HG03521 (cell line): ENCODE results near the gene TAS2R60.
"Not testable (repeated sequence)": the region's sequence is repeated elsewhere in the genome, so short reads cannot be mapped to it uniquely, and the experiment has no call there.

ENCODE experiments used
- ATAC-seq: cut with Tn5 transposase; IDR thresholded peaks from one replicate; pipeline ENCODE4 v1.9.1; 2021; ENCODE audit warnings: mild to moderate bottlenecking, moderate library complexity; ENCODE audit not compliant: unreplicated experiment

Gene TAS2R60

GRCh38 chr7:143472071-143472689 is 28.9 kb downstream of the TAS2R60 start:
- not testable (repeated sequence) for ATAC-seq

DNA sequence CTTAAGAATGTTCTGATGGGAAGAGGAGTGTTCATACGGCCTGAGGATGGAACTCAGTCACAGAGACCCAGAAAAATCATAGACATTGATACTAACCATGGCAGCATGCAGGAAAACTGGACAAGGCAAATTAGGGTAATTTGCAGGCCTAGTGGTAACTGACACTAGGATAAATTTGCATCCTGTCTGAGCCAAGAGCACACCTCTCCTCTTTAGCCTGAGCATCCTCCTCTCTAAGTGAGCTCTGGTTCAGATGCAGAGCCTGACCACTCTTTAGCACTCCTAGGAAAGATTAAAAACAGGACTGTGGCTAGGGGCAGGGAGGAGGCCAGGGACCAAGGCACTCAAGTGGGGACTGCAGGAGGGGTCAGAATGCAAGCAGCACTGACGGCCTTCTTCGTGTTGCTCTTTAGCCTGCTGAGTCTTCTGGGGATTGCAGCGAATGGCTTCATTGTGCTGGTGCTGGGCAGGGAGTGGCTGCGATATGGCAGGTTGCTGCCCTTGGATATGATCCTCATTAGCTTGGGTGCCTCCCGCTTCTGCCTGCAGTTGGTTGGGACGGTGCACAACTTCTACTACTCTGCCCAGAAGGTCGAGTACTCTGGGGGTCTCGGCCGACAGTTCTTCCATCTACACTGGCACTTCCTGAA is 34.4 kb downstream of the TAS2R60 start, which contains the start of gene TAS2R41:
TAS2R41 (plus strand) TSS at position 373 of the 650 bp plus-strand sequence; CDS start at position 373, 0 bp downstream.
- no peak for ATAC-seq

GRCh38 chr7:143479055-143479766 is 36.0 kb downstream of the TAS2R60 start:
- ATAC-seq: no peak

GRCh38 chr7:143480501-143480900 is 37.2 kb downstream of the TAS2R60 start:
- no peak for ATAC-seq

DNA sequence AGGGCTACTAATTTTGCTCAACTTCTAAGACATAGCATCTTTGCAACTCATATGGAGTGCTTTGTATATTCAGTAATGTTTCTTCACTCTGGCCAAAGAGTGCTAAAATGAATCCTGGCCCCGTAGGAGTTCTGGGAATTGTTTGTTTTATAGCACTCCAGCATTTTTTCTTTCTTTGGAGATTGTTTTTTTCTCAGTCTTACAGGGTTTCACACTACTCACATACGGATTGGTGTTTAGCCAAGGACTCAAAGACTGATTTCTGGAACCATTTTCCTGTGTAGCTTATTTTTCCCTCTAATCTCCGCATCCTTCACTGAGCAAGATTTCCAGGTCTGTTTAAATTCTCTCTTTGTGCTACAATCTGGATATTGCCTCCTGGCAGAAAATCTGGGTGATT is 40.9 kb downstream of the TAS2R60 start:
- no peak for ATAC-seq

- no peak for ATAC-seq
These were observed 41.8 kb downstream of the TAS2R60 start for GRCh38 chr7:143485094-143485493.

- ATAC-seq: no peak
These were observed 42.2 kb downstream of the TAS2R60 start for GRCh38 chr7:143485500-143485899.

DNA sequence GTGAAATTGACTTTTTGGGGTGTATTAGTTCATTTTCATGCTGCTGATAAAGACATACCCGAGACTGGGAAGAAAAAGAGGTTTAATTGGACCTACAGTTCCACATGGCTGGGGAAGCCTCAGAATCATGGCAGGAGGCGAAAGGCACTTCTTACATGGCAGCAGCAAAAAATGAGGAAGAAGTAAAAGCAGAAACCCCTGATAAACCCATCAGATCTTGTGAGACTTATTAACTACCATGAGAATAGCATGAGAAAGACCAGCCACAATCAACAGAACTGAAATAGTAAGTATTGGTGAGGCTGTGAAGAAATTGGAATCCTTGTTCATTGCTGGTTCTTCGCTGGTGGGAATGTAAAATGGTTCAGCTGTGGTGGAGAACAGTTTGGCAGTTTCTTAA is 43.0 kb downstream of the TAS2R60 start:
- not testable (repeated sequence) for ATAC-seq

GRCh38 chr7:143487061-143487460 is 43.8 kb downstream of the TAS2R60 start:
- no peak for ATAC-seq

- no peak for ATAC-seq
These were observed 44.3 kb downstream of the TAS2R60 start for GRCh38 chr7:143487566-143487965.

- ATAC-seq: no peak
These were observed 47.6 kb downstream of the TAS2R60 start for GRCh38 chr7:143490717-143491306.

GRCh38 chr7:143492043-143492471 is 48.8 kb downstream of the TAS2R60 start:
- ATAC-seq: no peak

GRCh38 chr7:143492799-143493739 is 49.8 kb downstream of the TAS2R60 start:
- no peak for ATAC-seq

DNA sequence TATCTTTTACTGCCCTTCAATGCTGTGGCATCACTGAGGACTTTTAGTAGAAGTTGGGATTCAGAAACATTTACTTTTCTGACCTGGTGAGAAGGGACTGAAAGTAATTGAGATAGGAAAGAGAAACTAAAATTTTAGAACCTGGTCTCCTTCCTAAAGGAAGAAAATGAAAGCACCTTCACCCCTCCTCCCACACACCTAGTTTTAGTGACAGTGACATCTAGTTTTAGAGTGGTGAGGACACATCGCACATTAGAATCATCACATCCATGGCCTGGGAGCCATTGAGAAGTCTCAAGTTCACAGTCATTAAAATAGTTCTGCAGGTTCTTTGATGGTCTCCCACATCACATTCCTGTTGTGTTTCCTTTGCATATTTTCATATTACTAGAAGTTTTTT is 50.5 kb downstream of the TAS2R60 start:
- no peak for ATAC-seq
